Type B pancreatic cell (in vitro differentiated cells): Measurements from ENCODE around the gene FAIM2. TPM values are rescaled to one million over a fixed set of nuclear protein-coding genes. Genes with fewer than 3 reads are reported as not detected.

Source experiments
- DNase-seq: peaks from one replicate; pipeline ENCODE4 v3.0.0; 2021; ENCODE audit warnings: mixed read lengths; ENCODE audit not compliant: unreplicated experiment; ENCODE audit errors: extremely low spot score
- H3K27ac Mint-ChIP-seq: 2 replicates; pipeline ENCODE4 v1.8.0; 2021; ENCODE audit warnings: mild to moderate bottlenecking, mixed read lengths
- H3K27me3 Mint-ChIP-seq: 2 replicates; pipeline ENCODE4 v1.8.0; 2021; ENCODE audit warnings: mixed read lengths
- H3K36me3 Mint-ChIP-seq: 2 replicates; pipeline ENCODE4 v1.8.0; 2021; ENCODE audit warnings: mixed read lengths
- H3K4me1 Mint-ChIP-seq: one replicate; pipeline ENCODE4 v1.8.0; 2021; ENCODE audit warnings: mixed read lengths; ENCODE audit not compliant: unreplicated experiment
- H3K4me3 Mint-ChIP-seq: 2 replicates; pipeline ENCODE4 v1.8.0; 2021; ENCODE audit warnings: mild to moderate bottlenecking, mixed read lengths
- H3K9me3 Mint-ChIP-seq: 2 replicates; pipeline ENCODE4 v1.8.0; 2021; ENCODE audit warnings: mixed read lengths
- CTCF ChIP-seq: fragments of 200-600 bp; sonication (generic); conservative IDR thresholded peaks from 2 replicates; pipeline ENCODE4 v1.5.0; 2021; ENCODE audit warnings: antibody characterized with exemption, mild to moderate bottlenecking
- total RNA-seq: library from RNA; stranded (reverse); gene quantifications from 2 replicates; pipeline ENCODE4 v1.2.1, GENCODE V29; 2021; ENCODE audit warnings: low replicate concordance

FAIM2 gene
- total RNA-seq, 1 donor from 2014 or later = 1.7 TPM

DNA sequence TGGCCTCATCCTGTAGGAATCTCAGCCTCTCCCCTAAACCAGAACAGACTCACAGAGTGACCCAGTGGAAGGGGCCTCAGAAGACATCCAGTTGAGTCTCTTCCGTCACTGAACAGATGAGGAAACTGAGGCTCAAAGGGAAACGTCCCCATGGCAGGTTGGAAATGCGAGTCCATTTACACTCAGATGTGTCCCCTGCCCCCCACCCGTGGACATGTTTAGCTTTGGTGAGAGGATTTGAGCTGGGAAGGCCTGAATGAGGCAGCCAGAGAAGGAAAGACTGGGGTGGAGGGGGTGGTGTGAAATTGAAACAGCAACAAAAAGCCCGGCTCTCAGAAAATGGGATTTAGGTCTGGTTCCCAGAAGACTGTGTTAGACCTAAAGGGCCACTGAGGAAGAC, 1.7 kb downstream of the FAIM2 start:
- Mint-ChIP-seq H3K9me3 (no peaks in the 10 kb centered on the region), H3K4me3 (no peak overlapping the region), H3K27me3 (peaks cover 51% of the 10 kb centered on the region), H3K36me3 (no peaks in the 10 kb centered on the region), H3K27ac (no peak overlapping the region), H3K4me1 (peaks cover 8% of the 10 kb centered on the region)
- TF ChIP-seq CTCF = no peak
- no peak for DNase-seq

- no peak for TF ChIP-seq CTCF
- Mint-ChIP-seq H3K27me3 (peaks cover 47% of the 10 kb centered on the region), H3K27ac (no peak overlapping the region), H3K4me1 (peaks cover 8% of the 10 kb centered on the region), H3K9me3 (no peaks in the 10 kb centered on the region), H3K36me3 (no peaks in the 10 kb centered on the region), H3K4me3 (no peak overlapping the region)
- no peak for DNase-seq
These were observed 2.7 kb downstream of the FAIM2 start for GRCh38 chr12:49901026-49901425.

DNA sequence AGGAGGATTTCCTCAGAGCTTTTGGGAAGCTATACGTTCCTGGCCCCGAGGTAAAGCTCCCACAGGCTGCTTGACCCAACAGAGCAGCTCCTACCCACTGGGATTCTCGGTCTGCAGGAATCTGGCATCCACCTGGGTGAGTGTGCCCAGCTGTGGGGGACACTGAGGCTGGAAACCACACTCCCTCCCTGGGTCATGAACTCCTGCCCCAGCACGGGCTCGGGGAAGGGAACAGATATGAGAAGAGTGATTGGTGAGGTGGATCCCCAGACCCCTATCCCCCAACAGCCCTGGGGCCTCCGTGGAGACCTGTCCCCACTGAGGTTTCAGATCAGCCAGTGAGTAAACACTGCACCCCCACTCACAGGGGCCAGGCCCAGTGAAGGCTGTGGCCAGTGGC, 3.3 kb downstream of the FAIM2 start:
- peaks cover 8% of the 10 kb centered on the region for H3K4me1 Mint-ChIP-seq
- H3K9me3 Mint-ChIP-seq = no peaks in the 10 kb centered on the region
- no peak overlapping the region for H3K4me3 Mint-ChIP-seq
- DNase-seq = no peak
- H3K27me3 Mint-ChIP-seq = peaks cover 41% of the 10 kb centered on the region
- no peaks in the 10 kb centered on the region for H3K36me3 Mint-ChIP-seq
- no peak overlapping the region for H3K27ac Mint-ChIP-seq
- TF ChIP-seq CTCF = no peak

GRCh38 chr12:49899921-49900320, 3.8 kb downstream of the FAIM2 start:
- H3K4me3 Mint-ChIP-seq = no peak overlapping the region
- DNase-seq = no peak
- H3K9me3 Mint-ChIP-seq = no peaks in the 10 kb centered on the region
- no peak overlapping the region for H3K27ac Mint-ChIP-seq
- H3K27me3 Mint-ChIP-seq = peaks cover 39% of the 10 kb centered on the region
- no peak for TF ChIP-seq CTCF
- H3K4me1 Mint-ChIP-seq = peaks cover 8% of the 10 kb centered on the region
- H3K36me3 Mint-ChIP-seq = no peaks in the 10 kb centered on the region

GRCh38 chr12:49899286-49899843, 4.3 kb downstream of the FAIM2 start:
- H3K36me3 Mint-ChIP-seq = no peaks in the 10 kb centered on the region
- no peak for DNase-seq
- H3K4me3 Mint-ChIP-seq = no peak overlapping the region
- no peaks in the 10 kb centered on the region for H3K9me3 Mint-ChIP-seq
- no peak overlapping the region for H3K27ac Mint-ChIP-seq
- H3K27me3 Mint-ChIP-seq = peaks cover 34% of the 10 kb centered on the region
- peaks cover 9% of the 10 kb centered on the region for H3K4me1 Mint-ChIP-seq
- TF ChIP-seq CTCF = no peak

DNA sequence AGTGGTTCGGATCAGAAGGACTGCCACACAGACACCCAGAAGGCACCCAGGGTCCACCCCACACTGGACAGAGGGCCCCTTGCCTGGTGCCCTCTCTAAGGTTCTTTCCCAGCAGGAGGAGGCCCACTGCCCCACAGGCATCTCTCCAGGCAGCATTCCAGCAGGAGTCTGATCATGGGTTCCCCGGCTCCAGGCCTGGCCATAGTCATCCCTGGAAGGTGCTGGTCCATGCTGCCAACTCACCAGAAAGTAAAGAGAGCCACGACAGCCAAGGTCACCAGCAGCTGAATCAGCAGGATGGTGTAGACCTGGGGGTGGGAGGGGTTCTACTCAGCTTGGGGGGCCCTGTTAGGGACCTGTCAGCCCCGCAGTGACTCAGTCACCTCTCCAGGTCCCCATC, 6.4 kb downstream of the FAIM2 start:
- Mint-ChIP-seq H3K4me3 (no peak overlapping the region), H3K27me3 (peaks cover 31% of the 10 kb centered on the region), H3K4me1 (peaks cover 19% of the 10 kb centered on the region), H3K9me3 (no peaks in the 10 kb centered on the region), H3K36me3 (no peaks in the 10 kb centered on the region), H3K27ac (no peak overlapping the region)
- DNase-seq = no peak
- TF ChIP-seq CTCF = no peak
